Endodermal cell (in vitro differentiated cells): ENCODE measurements around the gene EEF1A2. TPM values are rescaled to one million over a fixed set of nuclear protein-coding genes. Genes with fewer than 3 reads are reported as not detected.

Source experiments
- DNase-seq: peaks from one replicate; pipeline ENCODE4 v3.0.0-alpha.2; 2017
- H3K27ac ChIP-seq: 2 replicates; pipeline ENCODE4 v1.5.1; 2013; ENCODE audit warnings: mild to moderate bottlenecking, low read depth, low read length, moderate library complexity
- H3K27me3 ChIP-seq: 2 replicates; pipeline ENCODE4 v1.6.1; 2013; ENCODE audit warnings: mild to moderate bottlenecking, low read length, moderate library complexity; ENCODE audit not compliant: insufficient read depth, control insufficient read depth, poor library complexity, severe bottlenecking
- H3K36me3 ChIP-seq: 2 replicates; pipeline ENCODE4 v1.7.0; 2013; ENCODE audit warnings: mild to moderate bottlenecking, low read length, moderate library complexity; ENCODE audit not compliant: control insufficient read depth, insufficient read depth
- H3K4me1 ChIP-seq: one replicate; pipeline ENCODE4 v1.7.0; 2013; ENCODE audit warnings: low read length; ENCODE audit not compliant: control insufficient read depth, insufficient read depth
- H3K4me3 ChIP-seq: 2 replicates; pipeline ENCODE4 v1.5.1; 2013; ENCODE audit warnings: mild to moderate bottlenecking, low read length, moderate library complexity
- H3K9ac ChIP-seq: 2 replicates; pipeline ENCODE4 v1.6.1; 2013; ENCODE audit warnings: mild to moderate bottlenecking, low read length, moderate library complexity; ENCODE audit not compliant: poor library complexity, severe bottlenecking; ENCODE audit errors: extremely low read depth
- H3K9me3 ChIP-seq: 2 replicates; pipeline ENCODE4 v1.6.1; 2013; ENCODE audit warnings: mild to moderate bottlenecking, low read length, moderate library complexity; ENCODE audit not compliant: control insufficient read depth
- H3K27ac Mint-ChIP-seq: 2 replicates; pipeline ENCODE4 v1.8.0; 2020; ENCODE audit warnings: mixed read lengths
- H3K27me3 Mint-ChIP-seq: 2 replicates; pipeline ENCODE4 v1.8.0; 2021; ENCODE audit warnings: mild to moderate bottlenecking, mixed read lengths; ENCODE audit not compliant: insufficient read depth
- H3K36me3 Mint-ChIP-seq: 2 replicates; pipeline ENCODE4 v1.8.0; 2020; ENCODE audit warnings: low read depth, mixed read lengths
- H3K4me1 Mint-ChIP-seq: 2 replicates; pipeline ENCODE4 v1.8.0; 2020; ENCODE audit warnings: mixed read lengths
- H3K4me3 Mint-ChIP-seq: 2 replicates; pipeline ENCODE4 v1.8.0; 2020; ENCODE audit warnings: mild to moderate bottlenecking, moderate library complexity, mixed read lengths
- H3K9me3 Mint-ChIP-seq: 2 replicates; pipeline ENCODE4 v1.8.0; 2020; ENCODE audit warnings: mild to moderate bottlenecking, mixed read lengths
- CTCF ChIP-seq: fragments of 200-600 bp; sonication (generic); conservative IDR thresholded peaks from 2 replicates; pipeline ENCODE4 v1.5.0; 2021; ENCODE audit warnings: antibody characterized with exemption, mild to moderate bottlenecking
- WGBS, 2 experiments: methylation state at CpG; one replicate each; pipeline versions ENCODE4 v1.1.5 to v1.1.7; 2013; ENCODE audit warnings: missing lambda C conversion rate in 2 of 2, mixed read lengths in 1 of 2; ENCODE audit not compliant: insufficient coverage in 1 of 2, insufficient read length in 1 of 2; 5-methylcytosine and 5-hydroxymethylcytosine counted together
- total RNA-seq, 2 donors: library from RNA; stranded (reverse); fragmentation: NEBNext Ultra II Directional in 1 of 2; extraction: Animal tissue kit (Norgen Biotek cat#: 25700) in 1 of 2; gene quantifications; 2 replicates in 1 of 2; 3 replicates in 1 of 2; pipeline ENCODE4 v1.2.1, GENCODE V29; 2021

Gene EEF1A2
- total RNA-seq, 2 donors from 2014 or later, result 12.1 to 22.6 TPM

- WGBS, 2 experiments, result 0 to 2% methylated on average over 25 to 100 of the region's 111 CpGs
- Mint-ChIP-seq H3K4me1 (no peaks in the 10 kb centered on the region), H3K27ac (no peak within 1 kb of the TSS), H3K4me3 (peak within 1 kb of the TSS; percentile 57), H3K9me3 (no peaks in the 10 kb centered on the region), H3K36me3 (no peaks in the 10 kb centered on the region), H3K27me3 (peaks cover 32% of the 10 kb centered on the region)
- H3K9ac ChIP-seq, result no peak within 1 kb of the TSS
- no peaks in the 10 kb centered on the region for H3K9me3 ChIP-seq
- peak within 1 kb of the TSS; percentile 53 for H3K4me3 ChIP-seq
- no peaks in the 10 kb centered on the region for H3K4me1 ChIP-seq
- TF ChIP-seq CTCF, result no peak
- no peak within 1 kb of the TSS for H3K27ac ChIP-seq
- no peaks in the 10 kb centered on the region for H3K36me3 ChIP-seq
- peaks cover 28% of the 10 kb centered on the region for H3K27me3 ChIP-seq
- peak; percentile 82 for DNase-seq
Measured at GRCh38 chr20:63471981-63472831, 26.7 kb downstream of the EEF1A2 start, which contains the start of gene KCNQ2. KCNQ2 (minus strand) TSS chr20:63472655; CDS start chr20:63472463, 192 bp downstream.

GRCh38 chr20:63471717-63471980 lies 27.2 kb downstream of the EEF1A2 start:
- TF ChIP-seq CTCF, result no peak
- H3K9me3 Mint-ChIP-seq, result no peaks in the 10 kb centered on the region
- Histone ChIP-seq H3K36me3 (no peaks in the 10 kb centered on the region), H3K27ac (no peak overlapping the region), H3K9ac (no peak overlapping the region), H3K4me3 (peak overlapping the region; percentile 53), H3K4me1 (no peaks in the 10 kb centered on the region), H3K9me3 (no peaks in the 10 kb centered on the region), H3K27me3 (peaks cover 28% of the 10 kb centered on the region)
- no peaks in the 10 kb centered on the region for H3K36me3 Mint-ChIP-seq
- no peaks in the 10 kb centered on the region for H3K4me1 Mint-ChIP-seq
- peak overlapping the region; percentile 57 for H3K4me3 Mint-ChIP-seq
- 0% methylated on average over 3 to 25 of the region's 27 CpGs for WGBS, 2 experiments
- DNase-seq, result peak; percentile 72
- peaks cover 32% of the 10 kb centered on the region for H3K27me3 Mint-ChIP-seq
- no peak overlapping the region for H3K27ac Mint-ChIP-seq

- no peaks in the 10 kb centered on the region for H3K4me1 Mint-ChIP-seq
- WGBS, 2 experiments, result 10 to 26% methylated on average over 16 to 45 of the region's 46 CpGs
- Histone ChIP-seq H3K4me3 (peak overlapping the region; percentile 74), H3K9ac (no peak overlapping the region), H3K9me3 (no peaks in the 10 kb centered on the region), H3K4me1 (no peaks in the 10 kb centered on the region), H3K27ac (no peak overlapping the region), H3K27me3 (peaks cover 28% of the 10 kb centered on the region), H3K36me3 (no peaks in the 10 kb centered on the region)
- H3K4me3 Mint-ChIP-seq, result peak overlapping the region; percentile 57
- no peaks in the 10 kb centered on the region for H3K9me3 Mint-ChIP-seq
- no peak for TF ChIP-seq CTCF
- peaks cover 32% of the 10 kb centered on the region for H3K27me3 Mint-ChIP-seq
- no peaks in the 10 kb centered on the region for H3K36me3 Mint-ChIP-seq
- no peak overlapping the region for H3K27ac Mint-ChIP-seq
- peak; percentile 73 for DNase-seq
Measured at GRCh38 chr20:63471002-63471716, 27.7 kb downstream of the EEF1A2 start.
